Right ventricle myocardium inferior (tissue), 1 donor: ENCODE measurements around the gene SLC22A14. TPM values are rescaled to one million over a fixed set of nuclear protein-coding genes. Genes with fewer than 3 reads are reported as not detected.

Source experiments
- ATAC-seq: fragments of 200-7000 bp; cut with Tn5 transposase; one replicate; pipeline ENCODE4 v1.9.1; 2020; ENCODE audit warnings: mild to moderate bottlenecking, moderate library complexity
- DNase-seq: peaks from one replicate; pipeline ENCODE4 v3.0.0; 2021; ENCODE audit errors: missing footprints
- intact Hi-C: fragments of 100-400 bp; cut with DNase I; formaldehyde crosslinking; loops from one replicate; pipeline ENCODE4 v1.11.0; 2022
- total RNA-seq: library from RNA; stranded (reverse); fragmentation: NEBNext Ultra II Directional; extraction: Animal tissue kit (Norgen Biotek cat#: 25700); gene quantifications from one replicate; pipeline ENCODE4 v1.2.1, GENCODE V29; 2021
- donor health status: DM: no; HTN: yes; CAD: no; lungs with severe emphysema.

SLC22A14 gene
- total RNA-seq, 1 donor from 2014 or later: not detected

DNA sequence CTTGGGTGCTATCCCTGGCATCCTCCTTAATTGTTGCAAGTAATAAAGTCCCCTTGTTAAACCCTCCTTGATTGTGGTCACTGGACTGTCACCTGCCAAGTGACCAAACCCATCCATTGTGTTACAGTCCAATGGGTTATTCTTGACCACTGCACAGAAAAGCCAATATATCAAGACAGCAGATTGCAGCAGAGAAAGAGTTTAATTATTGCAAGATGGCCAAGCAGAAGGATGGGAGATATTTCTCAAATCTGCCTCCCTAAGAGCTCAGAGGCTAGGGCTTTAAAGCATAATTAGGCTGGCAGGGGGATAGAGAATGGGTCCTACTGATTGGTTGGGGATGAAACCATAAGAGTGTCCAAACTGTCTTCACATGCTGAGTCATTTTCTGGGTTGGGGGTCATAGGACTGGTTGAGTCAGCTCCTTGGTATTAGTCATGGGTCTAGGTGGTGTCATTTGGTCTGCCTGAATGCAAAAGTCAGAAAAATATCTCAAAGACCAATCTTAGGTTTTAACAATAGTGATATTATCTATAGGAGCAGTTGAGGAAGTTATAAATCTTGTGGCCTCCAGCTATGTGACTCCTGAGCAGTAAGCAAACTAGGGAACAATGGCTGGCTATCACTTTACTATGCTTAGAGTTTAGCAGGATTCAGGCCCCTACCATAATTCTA, 45.4 kb downstream of the SLC22A14 start:
- intact Hi-C loops: no loop called here
- ATAC-seq: no peak
- DNase-seq: no peak

DNA sequence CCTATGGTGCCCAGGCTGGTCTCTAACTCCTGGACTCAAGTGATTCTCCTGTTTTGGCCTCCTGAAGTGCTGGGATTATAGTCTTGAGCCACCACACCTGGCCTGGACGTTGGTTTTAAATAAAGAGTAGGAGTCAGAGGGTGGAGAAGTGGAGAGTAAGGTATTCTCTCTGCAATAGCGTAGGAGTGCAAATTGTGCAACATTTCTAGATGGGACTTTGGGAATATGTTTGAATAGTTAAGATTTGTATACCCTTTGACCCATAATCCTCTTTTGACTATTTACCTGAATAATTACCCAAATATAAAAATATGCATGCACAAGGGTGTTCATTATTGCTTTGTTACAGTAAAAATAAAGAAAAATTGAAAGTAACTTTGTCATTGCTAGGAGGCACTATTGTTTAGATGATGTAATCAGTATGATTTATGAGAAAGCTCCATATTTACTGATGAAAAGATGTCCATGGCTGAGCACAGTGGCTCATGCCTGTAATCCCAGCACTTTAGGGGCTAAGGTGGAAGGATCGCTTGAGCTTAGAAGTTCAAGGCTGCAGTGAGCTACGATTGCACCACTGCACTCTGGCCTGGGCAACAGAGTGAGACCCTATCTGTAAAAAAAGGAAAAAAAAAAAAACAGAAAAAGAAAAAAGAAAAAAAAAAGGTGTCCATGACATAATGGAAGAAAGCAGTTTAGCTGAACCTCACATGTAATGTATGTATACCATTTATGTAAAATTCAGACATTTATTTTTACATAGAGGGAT, 49.3 kb downstream of the SLC22A14 start:
- intact Hi-C loops: no loop called here
- ATAC-seq (no peak), DNase-seq (no peak)

DNA sequence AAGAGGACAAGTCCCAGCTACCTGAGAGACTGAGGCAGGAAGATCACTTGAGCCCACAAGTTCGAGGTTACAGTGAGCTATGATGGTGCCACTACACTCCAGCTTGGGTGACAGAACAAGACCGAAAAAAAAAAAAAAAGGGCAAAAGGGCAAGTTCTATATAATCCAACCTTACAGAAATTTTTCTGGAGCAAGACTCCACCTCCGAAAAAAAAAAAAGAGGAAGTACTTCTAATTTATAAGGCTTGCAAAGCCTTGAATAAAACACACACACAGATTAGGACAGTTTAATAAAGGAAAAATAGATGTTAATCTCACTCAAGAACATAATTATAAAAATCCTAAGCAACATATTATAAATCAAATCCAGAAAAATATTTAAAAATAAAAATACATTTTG, 50.1 kb downstream of the SLC22A14 start:
- DNase-seq: no peak
- ATAC-seq: no peak
- intact Hi-C loops: no loop called here

DNA sequence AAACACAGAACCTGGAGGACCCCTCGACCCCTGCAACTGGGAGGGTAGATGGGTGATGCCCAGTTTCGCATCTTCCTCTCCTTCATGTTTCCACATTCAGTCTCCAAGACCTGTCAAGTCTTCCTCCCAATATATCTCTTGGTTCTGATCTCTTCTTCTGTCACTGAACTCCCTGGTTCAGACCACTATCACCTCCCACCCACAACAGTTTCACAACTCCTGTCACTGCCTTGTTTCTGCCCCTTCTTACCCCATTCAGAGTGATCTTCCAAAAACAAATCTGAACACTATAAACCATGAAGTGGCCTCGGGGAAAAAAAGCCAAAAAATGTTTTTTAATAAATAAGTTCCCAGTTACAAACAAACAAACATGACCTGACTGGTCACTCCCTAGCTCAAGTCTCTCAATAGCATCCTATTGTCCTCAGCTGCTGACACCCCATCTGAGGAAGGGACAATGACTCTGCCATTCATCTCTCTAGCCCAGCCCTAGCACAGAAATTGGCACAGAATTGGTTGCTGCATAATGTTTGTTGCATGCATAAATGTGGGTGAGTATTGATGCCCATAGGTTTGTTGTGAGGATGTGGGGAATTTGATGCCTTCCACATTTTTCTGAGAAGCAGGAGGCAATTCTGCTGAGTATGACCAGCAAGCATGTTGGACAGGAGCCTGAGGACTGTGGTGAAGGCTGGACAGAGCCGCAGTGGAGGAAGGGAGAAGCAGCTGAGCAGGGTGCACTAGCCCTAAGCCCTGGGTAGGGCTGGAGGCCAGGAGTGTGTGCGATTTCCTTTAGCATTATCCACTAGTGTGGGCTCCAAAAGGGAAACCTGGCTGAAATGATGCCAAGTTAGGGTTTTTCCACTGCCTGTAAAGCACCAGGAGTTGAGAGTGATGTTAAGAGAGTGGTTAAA, 52.3 kb downstream of the SLC22A14 start:
- ATAC-seq (no peak), DNase-seq (no peak)
- intact Hi-C loops: no loop called here

DNA sequence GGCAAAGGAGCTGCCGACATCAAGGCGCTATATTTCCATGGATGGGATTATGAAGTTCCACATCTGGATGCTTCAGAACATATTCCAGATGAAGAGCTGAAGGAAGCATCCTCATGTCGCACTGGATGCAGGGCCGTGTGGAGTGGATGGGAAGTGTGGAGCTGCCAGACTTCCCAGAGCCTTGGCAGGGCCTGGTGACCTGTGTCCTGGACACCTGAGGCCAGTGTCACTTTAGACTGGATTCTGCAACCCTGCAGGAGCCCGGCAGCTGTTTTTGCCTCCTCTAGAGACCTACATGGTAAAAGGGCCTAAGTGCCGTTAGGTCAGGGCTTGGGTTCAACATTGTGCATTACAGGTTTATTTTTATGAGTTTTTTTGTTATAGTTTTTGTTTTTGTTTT, 53.2 kb downstream of the SLC22A14 start:
- ATAC-seq (no peak), DNase-seq (no peak)
- intact Hi-C loops: no loop called here

DNA sequence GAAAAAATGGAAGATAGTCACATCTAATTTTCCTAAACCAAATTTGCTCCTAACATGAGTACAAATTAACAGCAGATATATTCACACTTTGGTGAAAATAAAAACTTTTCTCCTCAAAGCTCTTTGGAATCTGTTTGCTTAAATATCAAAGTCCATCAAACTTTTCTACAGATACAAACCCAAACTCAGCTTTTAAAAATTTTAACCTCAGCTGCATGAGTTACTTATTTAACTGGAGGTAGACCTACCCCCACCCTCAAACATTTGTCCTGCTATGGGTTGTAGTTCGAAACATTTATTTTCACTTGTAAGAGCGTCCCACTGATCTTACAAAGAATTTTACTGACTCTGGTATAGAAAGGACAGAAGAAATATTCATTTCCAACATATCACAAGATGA, 55.6 kb downstream of the SLC22A14 start:
- DNase-seq (no peak), ATAC-seq (no peak)
- intact Hi-C loops: no loop called here

DNA sequence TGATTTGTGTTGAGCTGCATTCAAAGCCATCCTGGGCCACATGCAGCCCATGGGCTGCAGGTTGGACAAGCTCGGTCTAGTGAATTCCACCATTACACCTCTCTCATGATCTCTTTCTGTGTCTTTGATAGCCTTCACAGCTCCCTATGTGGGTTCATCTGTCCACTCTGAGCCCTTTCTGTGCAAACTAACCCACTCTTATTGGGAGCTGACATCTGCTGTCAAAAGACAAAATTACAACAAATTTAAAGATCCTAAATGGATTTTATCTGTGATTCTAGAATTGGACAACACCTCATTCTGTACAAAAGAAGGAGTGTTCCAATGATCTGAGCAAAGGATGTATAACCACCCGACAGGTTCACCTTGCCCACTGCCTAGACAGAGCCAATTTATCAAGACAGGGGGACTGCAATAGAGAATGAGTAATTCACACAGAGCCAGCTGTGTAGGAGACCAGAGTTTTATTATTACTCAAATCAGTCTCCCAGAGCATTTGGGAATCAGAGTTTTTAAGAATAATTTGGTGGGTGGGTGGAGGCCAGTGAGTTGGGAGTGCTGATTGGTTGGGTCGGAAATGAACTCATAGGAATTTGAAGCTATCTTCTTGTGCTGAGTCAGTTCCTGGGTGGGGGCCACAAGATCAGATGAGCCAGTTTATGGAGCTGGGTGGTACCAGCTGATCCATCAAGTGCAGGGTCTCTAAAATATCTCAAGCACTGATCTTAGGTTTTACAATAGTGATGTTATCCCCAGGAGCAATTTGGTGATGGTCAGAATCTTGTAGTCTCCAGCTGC, 61.9 kb downstream of the SLC22A14 start:
- intact Hi-C loops: loop anchor here (10.0 kb wide), 1 partner anchor 229 kb away; no protein-coding TSS in a partner anchor
- ATAC-seq: no peak
- DNase-seq: no peak

DNA sequence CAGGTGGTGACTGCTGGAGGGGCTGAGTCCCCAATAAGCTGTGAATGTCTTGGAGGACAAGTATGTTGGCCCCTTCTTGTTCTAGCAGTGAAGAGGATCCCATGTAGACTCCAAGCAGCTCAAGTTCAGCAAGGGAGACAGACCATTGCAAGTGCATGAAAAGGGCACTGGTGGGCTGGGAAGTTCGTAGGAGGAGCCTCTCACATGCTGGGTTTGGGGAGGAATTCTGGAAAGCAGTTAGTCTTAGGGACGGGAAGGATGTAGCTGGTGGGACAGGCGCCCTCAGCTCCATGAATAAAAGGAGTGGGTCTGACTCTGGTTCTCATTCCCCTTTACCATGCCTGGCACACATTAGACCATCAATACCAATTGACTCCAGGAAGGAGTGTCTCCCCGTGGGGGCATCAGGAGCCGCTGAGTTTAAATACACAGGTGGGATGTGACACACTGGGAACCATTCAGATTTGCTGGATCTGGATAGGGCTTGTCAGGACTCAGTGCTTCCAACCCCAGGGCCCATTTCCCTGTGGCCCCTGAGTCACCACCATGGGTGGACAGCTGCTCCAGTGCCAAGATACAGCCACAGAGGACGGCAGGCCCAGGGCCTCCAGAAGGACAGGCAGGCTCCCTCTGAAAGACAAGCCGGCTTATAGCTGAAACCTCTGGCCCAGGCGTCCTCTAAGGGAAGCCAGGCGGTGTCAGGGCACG, 63.9 kb downstream of the SLC22A14 start:
- no peak for DNase-seq
- intact Hi-C loops: loop anchor here (2.0 to 10.0 kb wide), 2 partner anchors 135 to 231 kb away; no protein-coding TSS in a partner anchor
- peak; percentile 41 for ATAC-seq

DNA sequence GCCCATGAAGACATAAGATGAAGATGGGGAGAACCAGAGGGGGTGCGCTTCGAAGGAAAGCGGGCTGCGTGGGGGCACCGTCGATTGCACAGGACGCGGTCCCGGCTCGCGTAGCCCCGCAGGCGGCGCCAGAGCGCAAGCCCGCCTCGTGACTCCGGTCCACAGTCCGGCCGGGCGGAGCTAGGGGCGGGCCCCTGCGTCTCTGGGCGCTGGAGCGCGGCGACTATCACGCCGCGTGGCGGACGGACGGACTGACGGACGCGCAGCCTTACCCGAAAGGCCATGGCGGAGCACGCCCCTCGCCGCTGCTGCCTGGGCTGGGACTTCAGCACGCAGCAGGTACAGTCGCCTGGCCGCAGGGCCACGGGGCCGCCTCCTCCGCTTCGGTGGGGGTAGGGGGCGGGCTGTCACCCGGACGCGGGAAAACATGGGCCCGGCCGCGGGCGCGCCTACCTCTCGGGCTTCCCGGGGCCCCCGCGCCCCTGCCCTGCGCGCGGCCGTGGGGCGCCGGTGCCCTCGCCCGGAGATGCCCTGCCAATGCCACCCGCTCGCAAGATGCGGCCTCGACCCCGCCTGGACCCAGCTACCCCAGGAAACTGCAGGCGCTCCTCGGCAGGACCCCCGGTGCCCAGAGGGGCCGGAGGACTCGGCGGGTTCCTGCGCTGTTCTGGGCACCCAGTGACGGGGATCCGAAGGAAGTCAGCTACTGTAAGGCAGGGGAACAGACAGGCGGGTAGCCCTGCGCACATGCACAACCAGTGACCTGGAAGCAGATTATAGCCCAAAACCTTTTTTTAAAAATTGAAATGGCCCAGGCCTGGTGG, 64.7 kb downstream of the SLC22A14 start, which contains the start of gene XYLB:
Gene XYLB, plus strand, starts transcription at position 199 of the 824 bp plus-strand sequence. Its CDS starts 84 bp downstream, at position 283.
- peak; percentile 98 for ATAC-seq

DNA sequence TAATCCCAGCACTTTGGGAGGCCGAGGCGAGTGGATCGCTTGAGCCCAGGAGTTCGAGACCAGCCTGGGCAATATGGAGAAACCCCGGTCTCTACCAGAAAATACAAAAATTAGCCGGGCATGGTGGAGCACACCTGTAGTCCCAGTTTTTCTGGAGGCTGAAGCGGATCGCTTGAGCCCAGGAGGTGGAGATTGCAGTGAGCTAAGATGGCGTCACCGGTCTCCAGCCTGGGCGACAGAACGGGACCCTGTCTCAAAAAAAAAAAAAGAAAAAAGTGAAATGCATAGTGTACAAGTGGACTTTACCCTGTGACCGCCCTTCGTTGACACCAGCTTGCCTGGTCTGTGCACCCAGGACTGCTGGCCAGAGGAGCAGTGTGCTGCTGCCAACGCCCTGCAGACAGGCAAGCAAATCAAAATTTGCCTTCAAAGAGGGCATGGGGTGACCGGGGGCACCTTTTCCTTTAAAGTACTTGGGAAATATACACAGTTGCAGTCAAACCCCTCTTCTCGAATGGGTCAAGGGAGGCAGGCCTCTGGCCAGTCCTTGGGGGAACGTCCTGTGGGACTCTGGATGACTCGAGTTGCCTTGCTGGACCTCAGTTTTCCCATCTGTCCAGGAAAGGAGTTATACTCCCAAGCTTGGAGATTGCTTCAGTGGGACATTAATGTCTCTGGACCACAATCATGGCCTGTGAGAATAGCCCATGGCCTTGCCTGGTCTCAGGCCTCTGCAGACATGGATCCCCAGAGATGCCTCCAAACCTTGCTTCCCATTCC, 65.5 kb downstream of the SLC22A14 start:
- ATAC-seq (no peak), DNase-seq (no peak)
- intact Hi-C loops: loop anchor here (2.0 to 10.0 kb wide), 2 partner anchors 133 to 233 kb away; no protein-coding TSS in a partner anchor

More for the DNA sequence above, 64.7 kb downstream of the SLC22A14 start, which contains the start of gene XYLB:
- DNase-seq: peak; percentile 96
- intact Hi-C loops: loop anchor here (2.0 to 10.0 kb wide), 2 partner anchors 134 to 232 kb away; no protein-coding TSS in a partner anchor

DNA sequence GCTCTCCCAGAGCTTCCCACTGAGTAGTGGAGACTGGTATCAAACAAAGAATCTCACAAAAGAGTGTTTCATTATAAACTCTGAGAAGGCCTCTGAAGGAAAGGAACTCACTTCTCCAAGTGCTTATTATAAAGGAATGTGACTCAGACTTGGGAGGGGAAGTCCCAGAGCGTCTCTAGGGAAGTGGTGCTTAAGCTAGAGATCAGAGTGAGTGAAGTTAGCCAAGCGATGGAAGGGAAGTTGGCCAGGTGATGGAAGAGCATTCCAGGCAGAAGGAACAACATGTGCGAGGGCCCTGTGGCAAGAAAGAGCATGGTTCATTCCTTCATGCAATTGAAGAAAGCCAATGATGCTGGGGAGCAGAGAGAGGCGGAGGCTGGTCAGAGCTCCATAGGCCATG, 66.8 kb downstream of the SLC22A14 start:
- DNase-seq (no peak), ATAC-seq (no peak)

DNA sequence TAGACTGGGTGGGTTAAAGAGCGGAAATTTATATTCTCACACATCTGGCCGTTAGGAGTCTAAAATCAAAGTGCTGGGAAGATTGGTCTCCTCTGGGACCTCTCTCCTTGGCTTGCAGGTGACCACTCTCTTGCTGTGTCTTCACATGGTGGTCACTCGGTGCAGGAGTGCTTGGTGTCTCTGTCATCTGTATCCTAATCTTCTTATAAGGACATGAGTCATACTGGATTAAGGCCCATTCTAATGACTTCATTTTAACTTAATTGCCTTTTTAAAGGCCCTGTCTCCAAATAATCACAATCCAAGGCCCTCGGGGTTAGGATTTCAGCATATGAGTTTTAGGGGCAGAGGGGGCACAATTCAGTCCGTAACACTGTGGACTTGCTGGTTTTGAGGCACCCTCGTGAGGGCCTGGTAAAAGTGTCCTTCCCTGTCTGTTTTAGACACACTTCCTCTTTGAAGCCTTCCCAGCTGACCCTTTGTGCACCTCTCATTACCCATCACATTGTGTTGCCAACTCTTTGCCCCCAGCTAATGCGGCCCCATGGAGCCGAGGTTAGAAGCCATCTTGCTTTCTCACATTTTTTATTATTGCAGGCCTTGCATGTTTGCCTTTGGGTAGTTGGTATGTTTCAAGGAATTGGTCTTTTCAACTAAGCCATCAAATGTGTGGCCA, 67.7 kb downstream of the SLC22A14 start:
- DNase-seq: no peak
- intact Hi-C loops: loop anchor here (10.0 kb wide), 1 partner anchor 235 kb away; no protein-coding TSS in a partner anchor
- no peak for ATAC-seq

More for the DNA sequence above, 66.8 kb downstream of the SLC22A14 start:
- intact Hi-C loops: loop anchor here (10.0 kb wide), 1 partner anchor 234 kb away; no protein-coding TSS in a partner anchor

DNA sequence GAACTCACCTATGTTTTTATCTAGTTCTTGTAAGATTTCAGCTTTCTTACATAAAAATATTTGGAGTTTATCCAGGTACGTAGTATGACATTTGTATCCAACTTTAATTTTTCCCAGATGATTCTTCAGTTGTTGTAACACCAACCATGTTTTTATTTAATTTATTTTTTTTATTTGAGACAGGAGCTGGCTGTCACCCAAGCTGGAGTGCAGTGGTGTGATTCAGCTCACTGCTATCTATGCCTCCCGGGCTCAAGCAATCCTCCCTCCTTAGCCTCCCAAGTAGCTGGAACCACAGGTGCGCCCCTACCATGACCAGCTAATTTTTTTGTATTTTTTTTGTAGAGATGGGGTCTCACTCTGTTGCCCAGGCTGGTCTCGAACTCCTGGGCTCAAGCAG, 71.1 kb downstream of the SLC22A14 start:
- intact Hi-C loops: no loop called here

DNA sequence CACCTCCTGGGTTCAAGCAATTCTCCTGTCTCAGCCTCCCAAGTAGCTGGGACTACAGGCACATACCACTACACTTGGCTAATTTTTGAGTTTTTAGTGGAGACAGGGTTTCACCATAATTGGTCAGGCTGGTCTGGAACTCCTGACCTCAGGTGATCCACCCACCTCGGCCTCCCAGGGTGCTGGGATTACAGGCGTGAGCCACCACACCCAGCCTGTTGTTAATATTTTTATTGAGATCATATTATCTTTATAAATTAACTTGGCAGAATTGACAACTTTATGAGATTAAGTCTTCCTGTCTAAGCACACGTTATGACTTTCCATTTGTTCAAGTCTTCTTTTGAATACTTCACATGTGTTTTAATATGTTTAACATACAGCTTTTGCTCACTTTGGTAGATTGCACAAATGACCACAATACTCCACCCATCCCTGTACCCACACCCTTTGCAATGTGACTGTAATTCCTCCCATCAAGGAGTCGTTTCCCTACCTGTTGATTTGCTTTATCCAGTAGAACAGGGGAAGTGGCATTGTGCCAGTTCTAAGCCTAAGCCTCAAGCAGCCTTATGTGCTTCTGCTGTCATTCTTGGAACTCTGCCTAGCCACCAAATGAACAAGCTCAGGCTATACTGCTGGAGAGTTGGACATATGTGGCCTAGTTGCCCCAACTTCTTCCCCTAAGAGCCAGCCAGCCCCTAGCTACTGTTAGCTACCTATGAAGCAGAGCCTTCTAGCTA, 72.7 kb downstream of the SLC22A14 start:
- intact Hi-C loops: no loop called here
- no peak for ATAC-seq
- no peak for DNase-seq

More for the DNA sequence above, 71.1 kb downstream of the SLC22A14 start:
- no peak for ATAC-seq
- no peak for DNase-seq

DNA sequence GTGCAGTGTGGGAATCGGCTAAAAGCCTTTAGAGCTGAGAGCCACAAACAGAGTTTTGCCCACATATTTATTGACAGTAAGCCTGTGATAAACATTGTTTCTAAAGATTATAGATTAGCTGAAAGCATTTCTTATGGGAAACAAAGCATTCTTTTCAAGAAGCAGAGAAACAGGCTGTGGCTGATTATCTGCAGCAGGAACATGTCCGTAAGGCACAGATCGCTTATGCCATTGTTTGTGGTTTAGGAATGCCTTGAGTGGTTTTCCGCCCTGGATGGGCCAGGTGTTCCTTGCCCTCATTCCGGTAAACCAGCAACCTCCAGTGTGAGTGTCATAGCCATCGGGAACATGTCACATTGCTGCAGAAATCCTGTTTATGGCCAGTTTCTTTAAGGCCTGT, 76.9 kb downstream of the SLC22A14 start:
- DNase-seq: no peak
- intact Hi-C loops: no loop called here

More for the DNA sequence above, 76.9 kb downstream of the SLC22A14 start:
- ATAC-seq: no peak
